Measurements from ENCODE around the gene PDE3A. TPM values are rescaled to one million over a fixed set of nuclear protein-coding genes. Genes with fewer than 3 reads are reported as not detected.

Gene PDE3A
- total RNA-seq, 2 experiments from 2014 or later, result not detected

DNA sequence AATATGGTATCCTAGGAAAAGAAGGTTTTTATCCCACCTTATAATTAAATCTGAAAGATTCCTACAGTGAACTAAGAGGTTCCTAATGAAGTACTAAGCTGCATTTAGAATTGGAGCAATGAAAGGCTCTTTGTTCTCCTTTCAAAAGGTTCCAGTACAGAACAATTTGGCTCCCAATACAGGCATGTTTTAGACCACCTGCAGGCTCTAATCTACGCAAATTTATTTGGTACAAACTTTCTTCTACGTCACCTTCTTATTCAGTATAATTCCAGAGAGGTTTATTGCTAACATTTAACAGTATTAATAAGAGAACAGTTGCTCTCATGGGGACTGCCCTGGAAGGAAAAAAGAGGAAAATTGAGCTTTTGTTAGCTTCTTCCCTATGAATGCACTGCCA lies 289.2 kb downstream of the PDE3A start:
- Mint-ChIP-seq H3K27me3 (no peaks in the 10 kb centered on the region), H3K4me1 (ENCODE audit: low read depth) (no peaks in the 10 kb centered on the region), H3K27ac (no peak overlapping the region), H3K36me3 (ENCODE audit: low read depth) (no peaks in the 10 kb centered on the region), H3K4me3 (no peak overlapping the region), H3K9me3 (peaks cover 15% of the 10 kb centered on the region)
- intact Hi-C loops (cut with micrococcal nuclease), result no loop called here
- ChIA-PET CTCF (no interaction called here), POLR2A (no interaction called here)
- TF ChIP-seq, protein P1, sequence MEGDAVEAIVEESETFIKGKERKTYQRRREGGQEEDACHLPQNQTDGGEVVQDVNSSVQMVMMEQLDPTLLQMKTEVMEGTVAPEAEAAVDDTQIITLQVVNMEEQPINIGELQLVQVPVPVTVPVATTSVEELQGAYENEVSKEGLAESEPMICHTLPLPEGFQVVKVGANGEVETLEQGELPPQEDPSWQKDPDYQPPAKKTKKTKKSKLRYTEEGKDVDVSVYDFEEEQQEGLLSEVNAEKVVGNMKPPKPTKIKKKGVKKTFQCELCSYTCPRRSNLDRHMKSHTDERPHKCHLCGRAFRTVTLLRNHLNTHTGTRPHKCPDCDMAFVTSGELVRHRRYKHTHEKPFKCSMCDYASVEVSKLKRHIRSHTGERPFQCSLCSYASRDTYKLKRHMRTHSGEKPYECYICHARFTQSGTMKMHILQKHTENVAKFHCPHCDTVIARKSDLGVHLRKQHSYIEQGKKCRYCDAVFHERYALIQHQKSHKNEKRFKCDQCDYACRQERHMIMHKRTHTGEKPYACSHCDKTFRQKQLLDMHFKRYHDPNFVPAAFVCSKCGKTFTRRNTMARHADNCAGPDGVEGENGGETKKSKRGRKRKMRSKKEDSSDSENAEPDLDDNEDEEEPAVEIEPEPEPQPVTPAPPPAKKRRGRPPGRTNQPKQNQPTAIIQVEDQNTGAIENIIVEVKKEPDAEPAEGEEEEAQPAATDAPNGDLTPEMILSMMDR (IDR thresholded peaks at IDR 0.05), result no peak
- no peak for ATAC-seq
- no peak for DNase-seq

DNA sequence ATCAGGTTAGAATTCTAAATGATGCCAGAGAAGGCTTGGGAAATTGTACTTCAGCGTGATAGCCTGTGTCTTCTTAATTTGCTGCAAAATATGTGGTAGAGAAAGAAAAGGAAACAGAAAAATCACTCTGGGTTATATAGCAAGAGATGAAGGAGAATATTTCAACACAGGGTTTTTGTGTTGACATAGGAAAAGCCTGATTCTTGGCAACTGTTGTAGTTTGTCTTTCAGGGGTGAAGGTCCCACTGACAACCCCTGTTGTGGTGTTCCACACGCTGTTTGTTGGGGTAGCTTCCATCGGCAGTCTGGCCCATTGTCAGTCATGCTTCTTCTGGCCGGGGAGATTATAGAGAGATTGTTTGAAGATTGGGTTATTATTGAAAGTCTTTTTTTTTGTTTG lies 313.0 kb downstream of the PDE3A start:
- ATAC-seq, result no peak
- ChIA-PET CTCF (no interaction called here), POLR2A (no interaction called here)
- intact Hi-C loops (cut with micrococcal nuclease), result no loop called here
- Mint-ChIP-seq H3K4me3 (no peak overlapping the region), H3K36me3 (ENCODE audit: low read depth) (no peaks in the 10 kb centered on the region), H3K27me3 (no peaks in the 10 kb centered on the region), H3K4me1 (ENCODE audit: low read depth) (no peaks in the 10 kb centered on the region), H3K9me3 (peaks cover 5% of the 10 kb centered on the region), H3K27ac (no peak overlapping the region)
- TF ChIP-seq, protein P1 (IDR thresholded peaks at IDR 0.05), result no peak
- no peak for DNase-seq

DNA sequence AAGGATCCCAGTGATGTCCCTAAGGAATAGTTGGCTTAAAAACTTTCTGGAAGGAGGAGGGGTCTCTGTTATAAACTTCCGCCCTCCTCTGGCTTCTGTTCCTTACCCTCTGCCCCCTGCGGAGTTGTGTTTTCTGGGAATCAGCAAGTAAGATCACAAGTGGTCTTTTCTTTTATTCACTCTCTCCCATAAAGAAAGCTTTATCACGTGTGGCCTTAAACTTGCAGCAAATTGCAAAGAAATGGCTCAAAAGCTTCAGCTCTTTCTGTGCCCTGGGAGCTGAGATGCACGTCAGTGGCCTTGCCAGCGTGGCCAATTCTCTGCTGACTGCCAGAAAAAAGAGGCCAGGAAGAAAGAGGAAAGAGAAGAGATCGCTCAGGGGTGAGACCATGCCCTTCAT lies 326.9 kb downstream of the PDE3A start, which contains the start of gene SLCO1C1:
TSS of gene SLCO1C1 (plus strand) at position 101 of the 400 bp plus-strand sequence. CDS start 4,245 bp downstream, outside the sequence.
- H3K9me3 Mint-ChIP-seq, result no peaks in the 10 kb centered on the region
- H3K36me3 Mint-ChIP-seq (ENCODE audit: low read depth), result no peaks in the 10 kb centered on the region
- ChIA-PET CTCF (no interaction called here), POLR2A (no interaction called here)
- no peaks in the 10 kb centered on the region for H3K4me1 Mint-ChIP-seq (ENCODE audit: low read depth)
- H3K4me3 Mint-ChIP-seq, result no peak within 1 kb of the TSS
- no peak for ATAC-seq
- intact Hi-C loops (cut with micrococcal nuclease), result no loop called here
- no peak for DNase-seq
- TF ChIP-seq, protein P1 (IDR thresholded peaks at IDR 0.05), result no peak
- H3K27ac Mint-ChIP-seq, result no peak within 1 kb of the TSS
- H3K27me3 Mint-ChIP-seq, result no peaks in the 10 kb centered on the region

DNA sequence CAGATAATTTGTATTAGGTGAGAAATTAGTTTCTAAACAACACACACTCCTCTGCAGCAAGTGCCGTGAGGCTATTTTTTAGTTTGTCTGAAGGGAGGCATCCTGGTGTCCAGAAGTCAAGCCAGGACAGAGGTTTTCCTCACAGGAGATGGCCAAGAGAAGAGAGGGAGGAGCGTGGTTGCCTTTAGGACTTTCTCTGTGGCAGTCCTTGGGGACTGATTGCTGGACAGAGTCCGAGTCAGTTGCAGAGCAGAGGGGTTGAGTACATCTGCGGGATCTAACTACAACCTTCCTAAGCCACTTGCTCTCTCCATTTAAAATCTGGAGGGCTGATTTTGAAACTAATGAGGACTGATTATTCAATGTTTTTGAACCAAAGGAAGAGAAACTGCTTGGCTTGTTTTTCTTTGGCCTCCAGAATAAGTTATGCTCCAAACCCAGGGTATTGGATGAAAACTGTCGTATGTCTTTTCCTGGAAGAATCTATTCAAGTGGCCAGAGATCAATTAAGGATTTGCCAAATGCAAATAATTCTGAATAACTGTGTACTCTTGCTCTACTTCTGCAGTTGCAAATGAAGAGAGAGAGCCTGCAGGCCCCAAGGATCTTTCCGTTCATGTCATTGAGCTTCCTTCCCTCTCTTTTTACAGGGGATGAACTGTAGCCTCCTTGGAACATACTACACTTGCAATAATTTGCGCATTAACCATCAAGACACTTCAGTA lies 328.0 kb downstream of the PDE3A start:
- TF ChIP-seq, protein P1 (IDR thresholded peaks at IDR 0.05), result no peak
- Mint-ChIP-seq H3K4me1 (ENCODE audit: low read depth) (no peaks in the 10 kb centered on the region), H3K4me3 (no peak overlapping the region), H3K36me3 (ENCODE audit: low read depth) (no peaks in the 10 kb centered on the region), H3K9me3 (no peaks in the 10 kb centered on the region), H3K27ac (no peak overlapping the region), H3K27me3 (no peaks in the 10 kb centered on the region)
- ChIA-PET POLR2A (no interaction called here), CTCF (no interaction called here)
- ATAC-seq (no peak), DNase-seq (no peak)
- intact Hi-C loops (cut with micrococcal nuclease), result no loop called here

DNA sequence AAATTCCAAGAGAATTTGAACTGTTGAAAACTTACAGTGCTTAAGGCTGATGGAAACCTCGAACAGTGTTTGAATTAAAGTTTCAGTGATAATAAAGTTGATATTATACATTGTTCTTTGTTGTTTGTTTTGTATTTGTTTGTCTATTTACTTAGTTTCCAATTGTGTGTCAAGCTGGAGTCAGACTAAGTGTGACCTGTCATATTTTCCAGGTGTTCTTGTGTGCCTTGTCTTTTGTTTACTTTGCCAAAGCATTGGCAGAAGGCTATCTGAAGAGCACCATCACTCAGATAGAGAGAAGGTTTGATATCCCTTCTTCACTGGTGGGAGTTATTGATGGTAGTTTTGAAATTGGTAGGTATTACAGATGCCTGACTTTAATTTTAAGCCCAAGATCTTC lies 332.8 kb downstream of the PDE3A start:
- ChIA-PET POLR2A (no interaction called here), CTCF (no interaction called here)
- no peak for DNase-seq
- intact Hi-C loops (cut with micrococcal nuclease), result no loop called here
- no peaks in the 10 kb centered on the region for H3K27me3 Mint-ChIP-seq
- no peak overlapping the region for H3K4me3 Mint-ChIP-seq
- no peaks in the 10 kb centered on the region for H3K4me1 Mint-ChIP-seq (ENCODE audit: low read depth)
- no peak overlapping the region for H3K27ac Mint-ChIP-seq
- ATAC-seq, result no peak
- H3K9me3 Mint-ChIP-seq, result no peaks in the 10 kb centered on the region
- H3K36me3 Mint-ChIP-seq (ENCODE audit: low read depth), result no peaks in the 10 kb centered on the region
- TF ChIP-seq, protein P1 (IDR thresholded peaks at IDR 0.05), result no peak
